OCI-LY7 (cell line): ENCODE data around the gene EXPH5.

ENCODE experiments used
- CTCF ChIP-seq: fragments of 200-600 bp; sonication (generic); conservative IDR thresholded peaks from 2 replicates; pipeline ENCODE4 v1.5.1; 2014; ENCODE audit warnings: mild to moderate bottlenecking, antibody characterized with exemption, low read length, moderate library complexity, mixed read lengths
- EZH2phosphoT487 ChIP-seq: fragments of 200-600 bp; sonication (generic); IDR thresholded peaks from 2 replicates; pipeline ENCODE4 v1.6.1; 2018; ENCODE audit warnings: low read depth, borderline replicate concordance, mild to moderate bottlenecking, mixed run types, antibody characterized with exemption, low read length, moderate library complexity, mixed read lengths

DNA sequence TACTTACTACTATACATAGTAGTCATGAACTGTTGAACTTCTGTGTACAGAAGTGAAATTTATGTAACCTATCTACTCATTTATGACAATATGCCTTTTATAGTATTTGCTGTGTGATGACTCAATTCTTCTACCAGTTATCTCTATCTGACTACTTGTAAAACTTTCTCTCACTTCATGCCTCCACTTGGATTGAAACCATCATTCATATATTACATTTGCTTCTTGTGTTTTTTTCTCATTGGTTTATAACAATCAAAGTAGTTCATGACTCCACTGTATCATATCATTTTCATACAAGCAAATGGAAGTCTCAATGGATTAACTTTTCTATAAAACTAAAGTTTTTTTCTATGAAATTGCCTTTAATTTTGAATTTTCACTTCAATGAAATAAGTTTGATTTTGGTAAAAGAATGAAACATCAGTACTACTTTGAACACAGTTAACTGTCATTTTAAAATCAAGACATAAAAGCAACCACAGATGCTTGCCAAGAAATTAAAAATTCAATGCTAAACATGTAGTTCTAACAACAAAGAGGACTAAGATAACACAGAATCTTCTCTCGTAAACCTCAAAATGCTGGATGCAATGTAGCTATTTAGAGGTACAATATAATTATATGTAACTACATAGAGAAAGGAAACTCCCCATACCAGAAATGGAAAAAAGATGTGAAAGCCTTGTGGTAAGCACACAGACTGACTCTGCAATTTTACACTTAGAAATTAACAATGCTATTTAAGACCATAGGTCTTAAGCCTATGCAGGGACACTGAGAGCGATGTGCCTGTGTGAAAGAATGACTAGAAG, 27.6 kb upstream of the EXPH5 start:
- no peak for TF ChIP-seq CTCF
- no peak for TF ChIP-seq EZH2phosphoT487
